GM19328 (cell line): ENCODE measurements around the gene TRMT5.
A peak's percentile ranks its signal among the peaks of the same experiment; 100 is the strongest.

Experiments
- ATAC-seq: cut with Tn5 transposase; IDR thresholded peaks from one replicate; pipeline ENCODE4 v1.9.1; 2021; ENCODE audit warnings: mild to moderate bottlenecking, moderate library complexity; ENCODE audit not compliant: unreplicated experiment

TRMT5 gene

GRCh38 chr14:60980811-60981632 is at the start of gene TRMT5, which contains the start of gene SLC38A6:
TSS of gene TRMT5 (minus strand) at chr14:60981079. CDS start at chr14:60980973, 106 bp downstream.
TSS of gene SLC38A6 (plus strand) at chr14:60981245. CDS start at chr14:60981278, 33 bp downstream.
- ATAC-seq: peak; percentile 78

GRCh38 chr14:61026526-61026925 is 45.6 kb upstream of the TRMT5 start:
- ATAC-seq: no peak

- ATAC-seq: no peak
These were observed 44.7 kb upstream of the TRMT5 start for GRCh38 chr14:61025251-61026223.

GRCh38 chr14:61019537-61019936 is 38.7 kb upstream of the TRMT5 start:
- ATAC-seq: no peak

- ATAC-seq: no peak
These were observed 22.7 kb upstream of the TRMT5 start for GRCh38 chr14:61003571-61003970.

GRCh38 chr14:60999536-60999935 is 18.7 kb upstream of the TRMT5 start:
- no peak for ATAC-seq

GRCh38 chr14:60998617-60999016 is 17.7 kb upstream of the TRMT5 start:
- no peak for ATAC-seq

- no peak for ATAC-seq
These were observed 8.7 kb upstream of the TRMT5 start for GRCh38 chr14:60989599-60989998.

GRCh38 chr14:60986500-60986899 is 5.6 kb upstream of the TRMT5 start:
- no peak for ATAC-seq

GRCh38 chr14:60984196-60984595 is 3.3 kb upstream of the TRMT5 start:
- ATAC-seq: no peak

GRCh38 chr14:60981633-60982455 is 965 bp upstream of the TRMT5 start:
- ATAC-seq: no peak

GRCh38 chr14:60977847-60978246 is 3.0 kb downstream of the TRMT5 start:
- no peak for ATAC-seq

GRCh38 chr14:60975551-60975950 is 5.3 kb downstream of the TRMT5 start:
- no peak for ATAC-seq

- ATAC-seq: no peak
These were observed 6.7 kb downstream of the TRMT5 start for GRCh38 chr14:60974090-60974651.

GRCh38 chr14:60973070-60973469 is 7.8 kb downstream of the TRMT5 start:
- no peak for ATAC-seq

GRCh38 chr14:60972295-60972694 is 8.6 kb downstream of the TRMT5 start:
- no peak for ATAC-seq

- ATAC-seq: no peak
These were observed 9.6 kb downstream of the TRMT5 start for GRCh38 chr14:60971271-60971670.

- no peak for ATAC-seq
These were observed 10.7 kb downstream of the TRMT5 start for GRCh38 chr14:60970146-60970545.

GRCh38 chr14:60968671-60969070 is 12.2 kb downstream of the TRMT5 start:
- ATAC-seq: no peak

- no peak for ATAC-seq
These were observed 12.8 kb downstream of the TRMT5 start for GRCh38 chr14:60968099-60968498.
